G401.6 (cell line): Measurements from ENCODE around the gene JAKMIP1.
"Not testable (repeated sequence)": the region's sequence is repeated elsewhere in the genome, so short reads cannot be mapped to it uniquely, and the experiment has no call there.

Experiments
- FAIRE-seq: peaks from 2 replicates; lab custom pipeline; 2012; peaks lifted over from hg19 to GRCh38; lab: Jason Lieb, UNC

Gene JAKMIP1

DNA sequence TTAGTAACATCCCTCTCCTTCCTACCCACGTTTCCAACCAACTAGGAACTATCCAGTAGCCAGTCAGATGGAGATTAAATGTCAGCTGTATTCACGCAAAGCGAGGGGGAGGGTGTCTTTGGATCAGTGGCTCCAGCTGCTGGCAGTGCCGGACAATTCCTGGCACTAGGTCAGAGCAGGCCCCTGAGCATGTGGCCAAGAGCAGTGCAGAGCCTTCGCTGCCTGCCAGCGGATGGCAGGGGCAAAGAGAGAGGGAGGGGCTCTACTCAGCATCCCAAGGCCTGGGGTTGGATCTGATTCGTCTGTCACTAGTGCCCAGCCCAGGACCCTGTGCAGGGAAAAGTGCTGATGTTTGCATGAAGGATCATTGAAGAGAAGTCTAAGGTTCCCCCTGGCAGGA lies 28.7 kb upstream of the JAKMIP1 start:
- no peak for FAIRE-seq

DNA sequence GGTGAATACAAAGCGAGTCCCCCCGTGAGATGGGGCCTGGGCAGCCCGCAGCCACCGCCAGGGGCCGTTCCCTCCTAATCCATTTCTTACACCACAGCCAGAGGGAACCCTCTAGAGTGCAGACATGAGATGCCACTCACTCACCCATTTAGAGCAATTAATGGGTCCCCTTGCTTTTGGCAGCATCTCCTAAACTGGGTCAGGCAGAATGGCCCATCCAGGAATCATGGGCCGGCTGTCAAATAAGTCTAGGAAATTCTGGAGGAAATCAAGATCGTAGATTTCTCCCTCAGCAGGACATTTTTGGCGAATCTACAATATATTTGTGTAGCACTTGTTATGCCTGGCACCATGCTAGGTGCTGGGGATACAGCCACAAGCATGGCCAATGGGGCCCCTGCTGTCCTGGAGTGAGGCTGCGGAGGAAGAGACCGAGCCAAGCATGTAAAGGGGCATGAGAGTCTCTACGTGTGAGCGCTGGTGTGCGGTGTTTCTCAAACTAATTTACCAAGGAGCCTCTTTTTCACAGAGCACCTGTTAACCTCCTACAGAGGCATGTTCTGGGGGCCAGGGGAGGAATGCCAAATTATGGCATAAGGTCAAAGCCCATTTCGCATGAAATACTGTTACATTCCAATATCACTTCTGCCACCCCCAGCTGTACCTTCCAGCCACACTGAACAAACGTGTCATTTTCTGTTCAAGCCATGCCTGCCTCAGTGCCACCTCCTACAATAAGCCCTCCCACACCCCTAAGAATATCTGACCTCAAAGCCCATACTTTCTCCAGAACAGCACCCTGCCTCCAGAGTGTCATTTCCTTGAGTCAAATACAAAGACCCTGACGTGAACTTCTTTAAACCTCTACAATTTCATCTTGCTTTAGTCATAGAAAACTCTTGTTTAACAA lies 28.1 kb upstream of the JAKMIP1 start:
- no peak for FAIRE-seq

DNA sequence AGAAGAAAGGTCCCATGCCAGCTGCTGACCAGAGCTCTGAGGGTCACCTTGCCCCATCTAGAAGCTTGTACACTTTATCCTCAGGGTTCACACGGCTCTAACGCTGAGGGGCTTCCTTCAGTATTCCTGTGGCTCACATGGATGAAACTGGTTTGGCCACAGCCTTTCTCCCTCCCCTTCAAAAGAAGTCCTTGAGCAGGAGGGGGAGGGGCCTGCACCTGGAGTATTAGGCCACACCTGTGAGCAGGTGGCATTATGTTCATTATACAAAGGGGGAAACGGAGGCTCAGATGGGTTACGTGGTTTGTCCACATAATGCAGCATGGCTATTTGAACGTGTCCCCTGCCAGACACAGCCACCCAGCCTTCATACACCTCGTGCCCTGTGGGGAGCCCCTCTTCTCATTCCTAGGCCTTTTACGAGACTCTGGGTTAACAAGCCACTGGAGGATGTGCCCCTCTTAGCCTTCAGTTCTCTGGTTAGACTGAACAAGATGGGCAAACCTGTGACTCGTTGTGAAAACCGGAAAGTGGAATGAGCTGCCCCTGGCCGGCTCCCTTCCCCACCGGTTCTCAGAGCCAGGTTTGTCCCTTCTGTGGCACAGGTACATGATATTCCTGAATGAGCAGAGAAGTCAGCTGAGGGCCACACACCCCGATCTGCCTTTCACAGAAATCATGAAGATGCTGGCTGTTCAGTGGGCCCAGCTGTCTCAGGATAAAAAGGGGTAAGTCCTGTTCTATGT lies 27.2 kb upstream of the JAKMIP1 start:
- no peak for FAIRE-seq

DNA sequence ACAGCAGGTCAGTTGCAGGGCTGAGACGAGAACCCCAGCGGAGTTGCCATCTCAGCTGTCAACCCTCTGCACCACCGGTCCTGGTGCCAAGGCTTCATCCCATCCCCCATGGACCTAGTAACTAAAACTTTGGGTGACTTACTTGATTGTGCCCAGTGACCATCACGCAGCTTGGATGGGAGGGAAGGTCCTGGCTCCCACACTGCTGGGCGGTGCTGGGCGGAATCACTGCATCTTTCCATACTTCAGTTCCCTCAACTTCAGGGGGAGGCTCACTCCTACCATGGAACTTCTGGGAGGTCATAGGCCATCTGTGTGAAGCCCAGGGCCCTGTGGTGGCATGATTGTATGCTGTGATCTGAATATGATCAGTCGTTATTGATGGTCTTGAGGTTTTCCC lies 26.2 kb upstream of the JAKMIP1 start:
- FAIRE-seq = no peak

DNA sequence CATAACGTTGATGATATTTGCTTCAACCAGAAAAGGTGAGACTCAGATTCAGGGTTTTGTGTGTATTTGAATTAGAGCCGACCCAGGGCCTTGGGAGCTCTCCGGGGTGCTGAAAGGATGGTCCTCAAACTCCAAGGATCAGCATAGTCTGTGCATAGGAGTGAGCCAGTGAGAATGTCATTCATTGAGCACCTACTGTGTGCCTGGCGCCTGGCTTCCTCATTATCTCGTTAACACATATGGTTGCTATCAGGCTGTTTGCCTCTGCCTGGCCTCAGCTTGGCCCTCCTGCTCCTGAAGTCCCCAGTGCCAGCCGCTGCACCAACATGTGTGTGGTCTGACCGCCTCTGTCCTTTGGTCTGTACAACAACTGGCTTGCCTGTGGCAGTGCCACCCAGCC lies 25.1 kb upstream of the JAKMIP1 start:
- FAIRE-seq = no peak

DNA sequence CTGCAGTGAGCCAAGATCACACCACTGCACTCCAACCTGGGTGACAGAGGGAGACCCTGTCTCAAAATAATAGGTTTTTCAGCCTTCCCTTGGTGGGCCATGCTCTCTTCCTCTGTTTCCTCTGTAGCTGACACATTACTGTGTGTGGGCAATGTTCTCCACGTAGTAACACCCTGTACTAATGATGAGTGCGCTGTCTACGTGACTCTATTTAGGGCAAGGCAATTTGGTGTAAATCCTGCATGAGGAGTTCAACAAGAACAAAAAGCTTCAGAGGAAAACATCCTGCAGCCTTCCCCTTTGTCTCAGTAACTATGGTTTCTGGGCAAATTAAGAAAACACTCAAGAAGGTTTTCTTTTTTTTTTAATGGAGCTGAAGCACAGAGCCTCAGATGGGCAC lies 24.4 kb upstream of the JAKMIP1 start:
- no peak for FAIRE-seq

DNA sequence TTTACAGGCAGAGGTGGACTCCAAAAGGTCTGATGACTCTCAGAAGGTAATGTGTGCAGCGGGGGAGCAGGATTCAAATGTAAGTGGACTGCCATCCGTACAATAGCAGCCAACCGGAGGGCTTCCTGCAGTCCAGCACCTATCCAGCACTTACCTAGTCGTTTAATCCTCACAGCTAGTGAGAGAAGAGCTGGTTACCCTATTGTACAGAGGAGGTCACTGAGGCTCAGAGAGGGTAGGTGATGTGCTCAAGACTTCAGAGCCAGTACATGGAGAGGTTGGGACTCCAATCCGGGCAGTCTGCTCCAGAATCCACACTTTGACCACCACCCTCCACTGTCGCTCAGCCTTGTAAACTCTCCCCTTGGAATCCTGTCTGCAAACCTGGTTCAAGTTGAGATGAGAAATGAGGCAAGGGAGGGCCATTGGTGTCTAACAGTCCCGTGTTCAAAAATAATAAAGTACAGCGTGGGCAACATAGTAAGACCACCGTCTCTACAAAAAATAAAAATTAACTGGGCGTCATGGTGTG lies 22.5 kb upstream of the JAKMIP1 start:
- no peak for FAIRE-seq

DNA sequence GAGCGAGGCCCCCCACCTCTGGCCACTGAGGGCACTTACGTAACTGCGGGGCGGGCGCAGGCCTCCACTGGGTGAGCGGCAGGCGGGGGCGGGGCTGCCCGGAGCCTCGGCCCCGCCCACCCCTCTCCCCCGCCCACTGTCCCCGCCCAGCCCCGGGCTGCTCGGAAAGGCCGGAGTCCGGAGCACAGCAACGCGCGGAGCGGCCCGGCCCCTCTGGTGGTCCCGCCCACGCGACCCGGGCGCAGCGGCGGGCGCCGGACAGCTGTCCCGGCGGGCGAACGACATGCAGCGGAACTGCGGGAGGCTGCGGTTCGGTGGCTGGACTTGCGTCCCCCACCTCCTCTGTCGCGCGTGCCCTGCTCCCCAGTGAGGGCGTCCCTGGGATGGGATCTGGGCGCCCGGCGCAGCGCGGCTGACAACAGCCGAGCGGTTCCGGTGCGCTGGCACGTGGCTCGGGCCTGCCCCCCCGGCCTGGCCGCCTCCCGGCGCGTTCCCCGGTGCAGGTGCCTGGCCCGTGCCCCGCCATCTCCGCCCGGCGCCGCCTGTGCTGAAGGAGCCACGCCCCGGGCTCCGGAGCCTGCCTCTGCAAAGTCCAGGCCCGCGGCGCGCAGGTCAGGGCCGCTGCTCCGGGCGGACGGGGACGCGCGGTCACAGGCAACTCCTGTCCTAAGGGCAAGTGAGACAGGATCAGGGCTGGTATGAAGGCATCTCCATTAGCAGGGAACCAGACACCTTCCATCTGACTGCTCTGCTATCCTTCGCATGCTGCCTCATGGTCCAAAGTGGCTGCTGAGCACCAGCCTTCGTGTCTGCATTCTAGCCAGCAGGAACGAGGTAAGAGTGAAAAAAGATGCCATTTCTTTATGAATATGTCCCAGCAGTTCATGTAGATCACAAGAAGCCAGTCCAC lies 21.8 kb upstream of the JAKMIP1 start:
- no peak for FAIRE-seq

DNA sequence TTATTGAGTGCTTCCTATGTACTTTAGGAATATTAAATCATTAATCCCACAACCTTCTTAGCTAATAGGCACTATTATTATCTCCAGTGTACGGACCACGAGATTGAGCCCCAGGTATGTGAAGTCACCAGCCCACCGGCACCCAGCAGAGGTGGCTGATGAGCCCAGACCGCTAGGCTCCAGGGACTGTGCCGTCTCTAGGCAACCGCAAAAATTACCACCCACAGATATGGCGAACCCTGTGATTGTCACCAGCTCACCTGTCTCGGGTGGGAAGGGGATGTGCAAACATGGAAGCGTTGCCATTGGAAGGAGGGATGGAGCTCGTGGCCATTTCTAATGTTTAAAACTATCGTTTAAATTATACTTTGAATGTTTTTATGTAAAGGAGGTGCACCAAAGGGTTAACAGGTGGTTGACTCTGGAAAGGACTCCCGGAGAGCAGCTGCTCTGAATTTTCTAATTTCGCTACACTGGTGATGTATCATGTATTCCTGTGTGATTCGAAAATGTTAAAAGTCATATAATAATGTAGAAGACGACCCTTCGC lies 21.0 kb upstream of the JAKMIP1 start:
- no peak for FAIRE-seq

DNA sequence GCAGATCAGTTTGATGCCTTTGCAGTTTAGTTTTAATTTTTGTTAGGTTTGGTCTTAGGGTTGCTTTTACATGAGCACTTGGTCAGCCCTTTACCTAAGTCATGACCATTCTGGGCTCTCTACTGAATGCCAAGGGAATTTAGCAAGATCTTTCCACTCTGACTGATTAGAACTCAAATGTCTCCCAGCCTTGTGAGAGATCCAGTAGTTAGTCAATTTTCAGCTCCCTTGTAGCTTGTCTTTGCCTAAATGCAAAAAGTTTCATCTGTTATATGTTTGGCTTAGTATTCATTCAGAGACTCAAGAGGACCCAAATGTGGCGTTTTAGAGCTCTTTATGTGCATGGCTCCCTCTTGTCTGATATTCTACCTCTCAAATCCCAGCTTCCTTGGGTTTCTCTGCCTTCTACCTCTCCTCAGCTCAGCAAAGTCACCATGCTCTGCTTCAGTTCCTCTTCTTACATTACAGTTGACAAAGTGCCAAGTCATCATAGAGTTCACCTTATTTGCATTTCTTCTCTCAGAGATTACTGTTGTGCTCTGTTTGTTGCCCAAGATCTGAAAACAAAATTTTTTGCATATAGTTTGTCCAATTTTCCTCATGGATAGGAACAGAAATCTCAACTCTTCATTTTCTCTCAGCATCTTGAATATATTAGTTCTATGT lies 17.5 kb upstream of the JAKMIP1 start:
- FAIRE-seq = no peak

DNA sequence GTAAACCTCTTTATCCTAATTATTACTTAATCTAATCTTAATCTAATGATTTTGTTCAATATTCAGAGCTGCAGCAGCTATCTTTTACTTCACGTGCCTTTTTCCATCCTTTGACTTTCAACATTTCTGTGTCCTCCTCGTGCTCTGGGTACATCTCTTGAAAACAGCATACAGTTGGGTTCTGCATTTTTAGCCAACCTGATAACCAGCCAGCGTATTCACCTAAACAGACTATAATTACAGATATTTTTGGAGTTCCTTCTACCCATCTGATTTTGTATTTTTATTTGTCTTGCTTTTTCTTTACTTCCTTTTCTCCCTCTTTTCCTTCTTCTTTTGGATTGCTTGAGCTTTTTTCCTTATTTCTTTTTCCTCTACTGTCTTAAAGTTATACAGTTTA lies 16.2 kb upstream of the JAKMIP1 start:
- no peak for FAIRE-seq

DNA sequence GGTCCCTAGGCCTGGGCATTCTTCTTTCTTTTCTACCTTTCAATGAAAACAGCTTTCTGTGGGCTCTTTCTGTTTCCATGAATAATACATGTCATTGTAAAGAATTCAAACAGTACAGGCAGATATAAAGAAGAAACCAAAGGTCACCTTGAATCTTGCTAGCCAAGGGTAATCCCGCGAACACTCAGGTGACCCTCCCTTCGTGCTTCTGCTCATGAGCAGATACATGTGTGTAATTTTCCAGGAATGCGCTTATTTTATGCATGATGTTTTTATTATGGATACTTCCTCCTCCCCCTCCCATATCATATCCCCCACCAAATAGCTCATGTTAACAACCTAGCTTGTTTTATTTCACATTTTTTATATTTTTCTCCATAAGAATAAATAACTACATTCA lies 9.6 kb upstream of the JAKMIP1 start:
- no peak for FAIRE-seq

DNA sequence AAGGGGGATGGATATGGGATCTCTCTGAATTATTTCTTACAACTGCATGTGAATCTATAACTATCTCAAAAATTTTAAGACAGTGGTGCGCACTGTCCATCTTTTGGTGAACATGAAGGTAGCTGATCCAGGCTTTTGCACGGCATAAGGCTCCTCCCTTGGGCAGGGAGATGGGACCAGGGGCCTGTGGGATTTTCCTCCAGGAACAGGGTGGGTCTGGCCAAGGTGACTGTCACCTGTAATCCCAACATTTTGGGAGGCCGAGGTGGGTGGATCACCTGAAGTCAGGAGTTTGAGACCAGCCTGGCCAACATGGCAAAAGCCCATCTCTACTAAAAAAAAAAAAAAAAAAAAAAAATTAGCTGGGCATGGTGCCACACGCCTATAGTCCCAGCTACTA lies 8.9 kb upstream of the JAKMIP1 start:
- FAIRE-seq = not testable (repeated sequence)

DNA sequence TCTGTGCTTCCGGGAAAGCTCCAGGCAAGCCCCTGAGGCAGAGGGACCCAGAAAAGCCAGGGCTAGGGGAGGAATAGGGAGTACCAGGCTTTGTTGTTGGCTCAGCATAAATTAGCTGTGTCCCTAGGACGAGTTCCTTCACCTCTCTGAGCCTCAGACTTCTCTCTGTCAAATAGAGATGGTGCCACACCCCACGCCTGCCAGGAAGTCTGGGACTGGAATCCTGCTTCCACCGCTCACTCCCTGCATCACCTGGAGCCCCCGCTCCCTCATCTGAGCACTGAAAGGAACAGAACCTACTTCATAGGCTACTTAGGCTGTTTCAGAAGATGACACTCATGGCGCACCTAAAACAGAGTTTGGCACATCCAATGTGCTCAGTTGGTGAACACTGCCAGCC lies 8.1 kb upstream of the JAKMIP1 start:
- FAIRE-seq = no peak

DNA sequence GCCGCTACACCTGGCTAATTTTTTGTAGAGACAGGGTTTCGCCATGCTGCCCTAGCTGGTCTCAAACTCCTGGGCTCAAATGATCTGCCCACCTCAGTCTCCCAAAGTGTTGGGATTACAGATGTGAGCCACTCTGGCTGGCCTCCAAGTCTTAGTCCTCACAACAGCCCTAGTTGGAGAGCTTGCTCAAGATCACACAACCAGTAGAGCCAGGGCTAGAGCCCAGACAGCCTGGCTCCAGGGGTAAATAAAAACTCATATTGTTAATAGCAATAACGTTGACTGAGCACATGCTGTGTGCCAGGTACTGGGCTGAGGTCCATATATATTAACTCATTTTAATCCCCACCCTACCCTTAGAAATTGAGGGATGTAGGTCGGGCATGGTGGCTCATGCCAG lies 7.3 kb upstream of the JAKMIP1 start:
- no peak for FAIRE-seq

DNA sequence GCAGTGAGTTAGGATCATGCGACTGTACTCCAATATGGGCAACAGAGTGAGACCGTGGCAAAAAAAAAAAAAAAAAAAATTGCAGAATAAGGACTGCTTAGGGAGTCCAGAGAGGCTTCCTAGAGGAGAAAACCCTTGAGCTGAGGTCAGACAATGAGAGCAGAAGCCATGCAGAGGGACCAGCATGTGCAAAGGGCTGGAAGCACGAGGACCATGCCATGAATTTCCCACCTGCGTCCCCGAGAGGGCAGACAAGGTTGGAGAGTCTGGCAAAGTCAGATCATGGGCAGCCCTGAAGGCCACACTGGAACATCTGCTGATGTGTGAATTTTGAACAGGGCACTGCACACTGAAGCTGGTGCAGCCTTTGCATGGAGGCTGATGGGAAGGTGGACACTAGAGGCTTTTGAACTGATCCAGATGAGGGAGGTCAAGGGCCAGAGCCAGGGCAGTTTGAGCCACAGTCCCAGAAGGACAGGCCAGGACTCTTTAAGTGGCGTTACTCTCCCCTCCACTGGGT lies 6.5 kb upstream of the JAKMIP1 start:
- no peak for FAIRE-seq

DNA sequence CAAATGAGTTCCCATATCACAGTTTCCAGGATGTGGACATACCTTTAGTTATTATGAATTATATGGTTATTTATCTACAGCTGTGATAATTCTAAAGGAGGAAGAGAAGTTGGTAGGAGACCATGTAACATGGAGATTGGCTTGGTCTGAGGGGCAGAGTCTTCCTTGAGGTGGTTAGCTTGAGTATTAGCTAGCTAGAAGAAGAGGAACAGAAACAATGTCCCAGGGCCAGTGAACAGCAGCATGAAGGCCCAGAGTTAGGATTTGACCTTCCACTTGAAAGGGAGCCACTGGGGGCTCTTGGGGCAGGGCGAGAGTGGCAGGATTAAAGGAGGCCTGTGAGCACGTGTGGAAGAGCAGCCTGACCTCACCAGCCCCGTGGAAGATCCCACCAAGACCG lies 5.6 kb upstream of the JAKMIP1 start:
- no peak for FAIRE-seq

DNA sequence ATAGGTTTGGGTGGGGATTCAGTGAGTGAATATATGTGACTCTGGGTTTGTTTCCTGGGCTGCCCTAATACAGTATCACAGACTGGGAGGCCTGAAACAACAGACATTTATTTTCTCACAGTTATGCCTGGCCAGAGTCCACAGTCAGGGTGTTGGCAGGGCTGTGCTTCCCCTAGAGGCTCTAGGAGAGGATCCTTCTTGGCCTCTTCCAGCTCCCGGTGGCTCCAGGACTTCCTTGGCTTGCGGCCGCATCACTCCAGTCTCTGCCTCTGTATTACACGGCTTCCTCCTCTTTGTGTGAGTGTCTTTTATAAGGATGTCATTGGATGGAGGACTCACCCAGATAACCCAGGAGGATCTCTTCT lies 5.2 kb upstream of the JAKMIP1 start:
- no peak for FAIRE-seq

DNA sequence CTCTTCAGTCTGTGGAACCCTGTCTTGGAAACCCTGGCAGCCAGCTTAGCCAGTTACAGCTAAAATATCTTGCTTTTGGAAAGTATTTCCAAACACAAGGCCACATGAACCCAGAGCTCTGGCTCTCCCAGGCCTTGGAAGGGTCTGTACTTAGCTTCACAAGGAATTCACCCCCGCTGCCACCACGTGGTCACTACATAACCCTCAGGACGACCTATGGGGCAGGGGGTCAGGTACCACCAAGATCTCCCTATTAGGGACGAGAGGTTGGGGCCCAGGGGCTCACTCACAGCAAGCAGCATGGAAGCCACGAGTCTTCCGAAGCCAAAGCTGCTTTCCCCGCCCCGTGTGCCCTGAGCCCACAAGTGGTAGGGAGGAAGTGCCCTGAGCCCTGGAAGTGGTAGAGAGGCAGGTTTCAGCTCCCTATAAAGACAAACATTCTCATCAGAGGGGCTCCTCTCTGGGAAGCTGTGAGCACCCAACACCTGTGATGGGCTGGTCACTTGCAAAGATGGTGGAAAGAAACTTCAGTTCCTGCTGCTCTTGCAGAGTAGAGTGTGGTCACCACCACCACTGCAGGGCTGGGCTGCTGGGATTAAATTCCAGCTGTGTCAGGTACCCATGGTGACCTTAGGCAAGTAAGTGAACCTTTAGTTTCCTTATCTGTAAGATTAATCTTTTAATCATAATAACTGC lies 4.7 kb upstream of the JAKMIP1 start:
- FAIRE-seq = no peak

DNA sequence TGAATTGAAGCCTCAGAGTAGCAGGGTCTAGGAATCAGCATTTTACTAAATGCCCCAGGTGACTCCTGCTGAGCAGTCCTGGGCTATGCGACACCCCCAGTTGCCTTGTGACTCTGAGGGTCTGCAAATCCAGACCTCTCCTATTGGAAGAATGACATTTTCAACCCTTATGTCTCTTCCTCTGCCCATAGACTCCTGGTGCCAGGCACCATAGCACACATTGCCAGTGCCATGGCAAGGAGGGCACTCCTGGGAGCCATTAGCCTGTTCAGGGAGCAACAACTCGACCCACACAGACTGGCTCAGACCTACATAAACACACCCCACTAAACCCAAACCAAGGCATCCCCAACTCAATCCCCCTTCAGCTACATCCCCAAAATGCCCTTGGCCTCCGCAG lies 3.7 kb upstream of the JAKMIP1 start:
- FAIRE-seq = no peak

DNA sequence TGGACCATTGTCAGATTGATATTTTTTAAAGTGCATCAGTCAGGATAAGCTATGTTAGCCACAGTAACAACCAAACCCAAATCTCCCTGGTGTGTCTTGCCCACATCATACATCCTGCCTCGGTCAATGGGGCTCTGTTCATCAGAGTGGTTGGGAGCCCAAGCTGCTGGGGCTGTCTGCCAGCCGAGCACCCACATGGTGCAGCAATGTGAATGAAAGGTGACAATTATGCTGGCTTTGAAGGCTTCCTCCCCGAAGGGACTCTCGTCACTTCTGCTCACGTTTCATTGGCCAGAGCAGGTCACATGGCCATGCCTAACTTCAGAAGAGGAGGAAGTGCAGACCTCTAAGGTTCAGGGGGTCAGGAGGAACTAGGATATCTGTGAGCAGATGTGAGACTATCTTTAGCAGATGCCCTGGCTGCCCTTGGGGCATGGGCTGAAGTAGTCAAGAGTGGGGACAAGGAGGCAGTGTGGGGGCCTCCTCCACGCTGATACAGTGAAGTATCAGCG lies 1.3 kb upstream of the JAKMIP1 start:
- FAIRE-seq = no peak
